ENCODE results near the gene TIAM1.
A peak's percentile ranks its signal among the peaks of the same experiment; 100 is the strongest.

Gene TIAM1

DNA sequence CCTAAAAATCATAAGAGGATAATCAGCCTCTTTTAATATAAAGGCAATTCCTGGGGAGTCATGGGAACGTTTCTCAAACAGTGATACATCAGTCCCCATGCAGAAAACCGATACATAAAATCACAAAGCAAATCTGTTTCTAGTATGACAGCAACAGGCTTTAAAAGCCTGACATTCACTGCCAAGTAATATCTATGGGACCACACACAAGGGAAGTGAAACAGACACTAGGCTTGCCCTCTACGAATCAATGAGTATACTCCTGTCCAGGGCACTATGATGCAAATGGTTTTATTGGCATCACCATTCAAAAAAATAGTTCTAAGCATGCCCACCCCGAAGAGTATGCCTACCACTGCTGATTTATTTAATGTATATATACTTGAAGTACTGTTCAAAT lies 54.4 kb downstream of the TIAM1 start:
- no peak overlapping the region for H3K4me3 ChIP-seq (ENCODE audit: low read length)
- TF ChIP-seq, protein P1, sequence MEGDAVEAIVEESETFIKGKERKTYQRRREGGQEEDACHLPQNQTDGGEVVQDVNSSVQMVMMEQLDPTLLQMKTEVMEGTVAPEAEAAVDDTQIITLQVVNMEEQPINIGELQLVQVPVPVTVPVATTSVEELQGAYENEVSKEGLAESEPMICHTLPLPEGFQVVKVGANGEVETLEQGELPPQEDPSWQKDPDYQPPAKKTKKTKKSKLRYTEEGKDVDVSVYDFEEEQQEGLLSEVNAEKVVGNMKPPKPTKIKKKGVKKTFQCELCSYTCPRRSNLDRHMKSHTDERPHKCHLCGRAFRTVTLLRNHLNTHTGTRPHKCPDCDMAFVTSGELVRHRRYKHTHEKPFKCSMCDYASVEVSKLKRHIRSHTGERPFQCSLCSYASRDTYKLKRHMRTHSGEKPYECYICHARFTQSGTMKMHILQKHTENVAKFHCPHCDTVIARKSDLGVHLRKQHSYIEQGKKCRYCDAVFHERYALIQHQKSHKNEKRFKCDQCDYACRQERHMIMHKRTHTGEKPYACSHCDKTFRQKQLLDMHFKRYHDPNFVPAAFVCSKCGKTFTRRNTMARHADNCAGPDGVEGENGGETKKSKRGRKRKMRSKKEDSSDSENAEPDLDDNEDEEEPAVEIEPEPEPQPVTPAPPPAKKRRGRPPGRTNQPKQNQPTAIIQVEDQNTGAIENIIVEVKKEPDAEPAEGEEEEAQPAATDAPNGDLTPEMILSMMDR (conservative IDR thresholded peaks at IDR 0.05; ENCODE audit: low read depth, low read length) = no peak
- no peak for DNase-seq (ENCODE audit: low read depth)

DNA sequence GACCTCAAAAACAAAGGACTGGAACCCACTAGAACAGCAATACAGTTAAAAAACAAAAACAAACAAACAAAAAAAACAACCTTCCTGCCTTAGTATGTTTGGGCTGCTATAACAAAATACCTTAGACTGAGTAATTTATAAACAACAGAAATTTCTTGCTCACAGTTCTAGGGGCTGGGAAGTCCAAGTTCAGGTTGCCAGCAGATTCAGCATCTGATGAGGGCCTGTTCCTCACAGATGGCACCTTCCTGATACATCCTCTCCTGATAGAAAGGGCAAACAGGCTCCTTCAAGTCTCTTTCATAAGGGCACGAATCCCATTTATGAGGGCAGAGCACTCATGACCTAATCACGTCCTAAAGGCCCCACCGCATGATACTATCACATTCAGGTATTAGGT lies 55.9 kb downstream of the TIAM1 start:
- no peak for DNase-seq (ENCODE audit: low read depth)
- TF ChIP-seq, protein P1 (conservative IDR thresholded peaks at IDR 0.05; ENCODE audit: low read depth, low read length) = no peak
- no peak overlapping the region for H3K4me3 ChIP-seq (ENCODE audit: low read length)

DNA sequence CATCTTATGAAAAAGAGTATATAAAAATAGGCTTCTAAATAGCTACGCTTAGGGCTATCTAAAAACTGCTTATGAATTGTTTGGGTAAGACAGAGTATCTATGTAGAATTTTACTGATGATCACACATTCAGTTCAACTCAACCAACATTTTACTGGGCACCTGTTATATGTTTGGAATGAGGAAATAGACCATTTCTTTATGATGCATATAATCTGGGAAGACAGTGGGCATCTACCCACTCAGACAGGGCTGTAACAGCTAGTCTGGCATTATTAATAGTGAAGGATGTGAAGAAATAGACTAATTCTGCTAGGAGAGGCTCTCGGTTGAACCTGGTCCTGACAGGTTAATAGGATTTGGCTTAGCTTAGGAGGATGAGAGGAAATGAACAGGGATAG lies 56.9 kb downstream of the TIAM1 start:
- DNase-seq (ENCODE audit: low read depth) = no peak
- TF ChIP-seq, protein P1 (conservative IDR thresholded peaks at IDR 0.05; ENCODE audit: low read depth, low read length) = no peak
- H3K4me3 ChIP-seq (ENCODE audit: low read length) = no peak overlapping the region

DNA sequence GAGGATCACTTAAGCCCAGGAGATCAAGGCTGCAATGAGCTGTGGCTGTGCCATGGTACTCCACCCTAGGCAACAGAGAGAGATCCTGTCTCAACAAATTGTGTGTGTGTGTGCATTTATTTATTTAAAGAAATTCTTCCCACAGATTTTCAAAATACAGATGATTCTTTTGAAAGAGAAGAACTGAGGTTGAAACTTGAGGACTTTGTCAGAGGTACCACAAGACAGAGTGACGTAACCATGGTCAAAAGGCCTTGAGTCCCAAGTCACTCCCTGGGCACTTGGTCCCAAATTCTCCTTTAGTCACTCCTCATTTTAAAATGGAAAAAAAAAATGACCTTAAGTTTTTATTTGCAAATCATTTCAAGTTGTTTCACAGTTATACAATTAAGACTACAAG lies 57.4 kb downstream of the TIAM1 start:
- DNase-seq (ENCODE audit: low read depth) = no peak
- TF ChIP-seq, protein P1 (conservative IDR thresholded peaks at IDR 0.05; ENCODE audit: low read depth, low read length) = no peak
- H3K4me3 ChIP-seq (ENCODE audit: low read length) = no peak overlapping the region

DNA sequence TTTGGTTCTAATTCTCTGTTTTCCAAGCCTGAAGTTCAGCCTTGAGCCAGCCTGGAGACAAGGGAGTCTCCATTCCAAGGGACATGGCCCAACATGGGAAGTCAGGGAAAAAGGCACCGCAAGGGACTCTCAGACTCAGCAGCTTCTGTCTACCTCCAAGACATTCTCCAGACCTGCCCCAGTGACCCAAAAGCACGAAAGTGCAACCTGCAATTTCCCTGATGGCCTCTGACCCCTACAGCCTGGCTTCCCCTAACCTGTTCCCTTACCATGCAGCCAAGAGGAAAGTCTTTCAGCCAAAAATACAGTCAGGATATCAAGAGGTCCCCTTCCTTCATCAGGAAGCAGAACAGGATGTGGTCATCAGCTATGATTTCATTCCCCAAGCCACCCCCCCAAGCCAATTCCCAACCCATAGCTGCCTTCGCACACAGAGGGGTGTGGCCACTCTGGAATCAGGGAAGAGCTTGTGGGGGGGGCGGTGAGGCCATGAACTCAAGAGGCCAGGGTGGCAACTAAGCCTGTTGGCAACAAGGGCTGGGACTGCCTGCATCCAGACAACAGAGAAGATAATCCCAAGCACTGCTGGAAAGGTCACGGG lies 59.2 kb downstream of the TIAM1 start:
- no peak for DNase-seq (ENCODE audit: low read depth)
- TF ChIP-seq, protein P1 (conservative IDR thresholded peaks at IDR 0.05; ENCODE audit: low read depth, low read length) = no peak
- no peak overlapping the region for H3K4me3 ChIP-seq (ENCODE audit: low read length)

DNA sequence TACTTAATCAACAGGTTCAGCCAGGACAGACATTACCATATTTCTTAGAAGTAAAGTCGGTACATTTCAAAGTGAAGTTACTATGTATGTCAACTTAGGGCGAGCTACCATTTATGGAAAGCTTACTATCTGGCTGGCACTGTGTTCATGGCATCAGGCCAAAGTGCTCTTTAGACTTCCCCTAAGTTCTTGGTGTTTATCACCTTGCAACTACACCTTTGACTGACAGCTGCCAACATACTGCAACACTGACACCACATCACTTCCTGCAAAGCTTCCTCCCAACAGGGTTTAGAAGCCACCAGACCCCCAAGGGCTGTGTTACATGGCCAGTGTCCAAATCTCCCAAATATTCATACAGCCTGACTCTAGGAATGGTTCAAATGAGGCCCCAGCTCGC lies 61.0 kb downstream of the TIAM1 start:
- DNase-seq (ENCODE audit: low read depth) = no peak
- no peak overlapping the region for H3K4me3 ChIP-seq (ENCODE audit: low read length)
- TF ChIP-seq, protein P1 (conservative IDR thresholded peaks at IDR 0.05; ENCODE audit: low read depth, low read length) = no peak

DNA sequence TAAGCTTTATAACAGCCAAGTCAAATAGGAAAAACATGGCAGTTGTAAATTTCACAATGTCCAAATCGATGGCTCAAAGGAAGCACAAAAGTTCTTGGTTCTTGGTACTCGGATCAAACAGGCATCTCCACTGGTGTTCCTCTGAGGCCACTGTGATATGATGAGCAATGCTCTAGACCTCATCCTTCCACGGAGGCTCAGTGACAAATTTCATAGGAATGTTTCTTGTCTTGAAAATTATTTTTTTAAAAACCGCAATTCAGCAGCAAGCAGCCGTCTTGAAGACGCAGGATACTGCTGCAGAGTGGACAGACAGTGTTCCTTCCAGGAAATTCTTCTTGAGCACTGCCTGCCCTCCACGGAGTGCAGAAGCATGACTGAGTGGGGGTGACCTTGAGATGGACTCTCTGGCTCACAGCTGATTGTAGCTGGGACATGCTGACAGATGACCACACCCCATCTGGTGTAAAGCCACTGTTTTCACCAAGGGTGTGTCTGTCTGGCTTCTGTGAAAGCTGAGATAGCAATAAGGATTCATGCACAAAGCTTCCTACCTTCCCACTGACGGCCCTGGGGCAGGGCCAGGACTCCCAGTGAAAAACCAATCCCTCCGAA lies 61.9 kb downstream of the TIAM1 start:
- DNase-seq (ENCODE audit: low read depth) = peak; percentile 7
- TF ChIP-seq, protein P1 (conservative IDR thresholded peaks at IDR 0.05; ENCODE audit: low read depth, low read length) = no peak

More for the DNA sequence above, 61.9 kb downstream of the TIAM1 start:
- H3K4me3 ChIP-seq (ENCODE audit: low read length) = no peak overlapping the region

Measured in retinal pigment epithelial cell (primary cell).